ENCODE results near the gene CCDC179.
A peak's percentile ranks its signal among the peaks of the same experiment; 100 is the strongest.

The CCDC179 gene

GRCh38 chr11:22869325-22869724 is 9.1 kb upstream of the CCDC179 start:
- in situ Hi-C loops (cut with HindIII; ENCODE audit: low pct_ligation_motif_present, low sequenced_read_pairs): no loop called here
- no peak overlapping the region for H3K27ac ChIP-seq
- no peaks in the 10 kb centered on the region for H3K36me3 ChIP-seq (replicated peaks)
- TF ChIP-seq CTCF (IDR thresholded peaks at IDR 0.05; ENCODE audit: low read depth, low read length, missing control alignments): no peak
- DNase-seq: no peak
- H3K4me3 ChIP-seq (ENCODE audit: low read depth, low read length): no peak overlapping the region
- no peaks in the 10 kb centered on the region for H3K27me3 ChIP-seq (replicated peaks)

GRCh38 chr11:22859756-22860155 is 518 bp downstream of the CCDC179 start:
- no peak for TF ChIP-seq CTCF (IDR thresholded peaks at IDR 0.05; ENCODE audit: low read depth, low read length, missing control alignments)
- Histone ChIP-seq H3K27me3 (replicated peaks) (no peaks in the 10 kb centered on the region), H3K36me3 (replicated peaks) (no peaks in the 10 kb centered on the region), H3K27ac (no peak overlapping the region), H3K4me3 (ENCODE audit: low read depth, low read length) (no peak overlapping the region)
- in situ Hi-C loops (cut with HindIII; ENCODE audit: low pct_ligation_motif_present, low sequenced_read_pairs): no loop called here
- DNase-seq: no peak

- no peak for TF ChIP-seq CTCF (IDR thresholded peaks at IDR 0.05; ENCODE audit: low read depth, low read length, missing control alignments)
- in situ Hi-C loops (cut with HindIII; ENCODE audit: low pct_ligation_motif_present, low sequenced_read_pairs): no loop called here
- no peaks in the 10 kb centered on the region for H3K27me3 ChIP-seq (replicated peaks)
- no peaks in the 10 kb centered on the region for H3K36me3 ChIP-seq (replicated peaks)
- H3K4me3 ChIP-seq (ENCODE audit: low read depth, low read length): no peak overlapping the region
- no peak overlapping the region for H3K27ac ChIP-seq
- DNase-seq: no peak
These were observed 8.8 kb downstream of the CCDC179 start for GRCh38 chr11:22851477-22851876.

- TF ChIP-seq CTCF (IDR thresholded peaks at IDR 0.05; ENCODE audit: low read depth, low read length, missing control alignments): no peak
- Histone ChIP-seq H3K27me3 (replicated peaks) (no peaks in the 10 kb centered on the region), H3K4me3 (ENCODE audit: low read depth, low read length) (no peak overlapping the region), H3K27ac (no peak overlapping the region), H3K36me3 (replicated peaks) (no peaks in the 10 kb centered on the region)
- in situ Hi-C loops (cut with HindIII; ENCODE audit: low pct_ligation_motif_present, low sequenced_read_pairs): no loop called here
- DNase-seq: no peak
These were observed 13.5 kb downstream of the CCDC179 start for GRCh38 chr11:22846726-22847125.

- in situ Hi-C loops (cut with HindIII; ENCODE audit: low pct_ligation_motif_present, low sequenced_read_pairs): no loop called here
- no peaks in the 10 kb centered on the region for H3K27me3 ChIP-seq (replicated peaks)
- no peak for TF ChIP-seq CTCF (IDR thresholded peaks at IDR 0.05; ENCODE audit: low read depth, low read length, missing control alignments)
- no peak overlapping the region for H3K4me3 ChIP-seq (ENCODE audit: low read depth, low read length)
- H3K36me3 ChIP-seq (replicated peaks): no peaks in the 10 kb centered on the region
- H3K27ac ChIP-seq: no peak overlapping the region
- DNase-seq: peak; percentile 59
These were observed 27.8 kb downstream of the CCDC179 start for GRCh38 chr11:22832315-22833015.

- Histone ChIP-seq H3K27me3 (replicated peaks) (no peaks in the 10 kb centered on the region), H3K4me3 (ENCODE audit: low read depth, low read length) (peak overlapping the region; percentile 93), H3K27ac (no peak overlapping the region), H3K36me3 (replicated peaks) (no peaks in the 10 kb centered on the region)
- TF ChIP-seq CTCF (IDR thresholded peaks at IDR 0.05; ENCODE audit: low read depth, low read length, missing control alignments): no peak
- in situ Hi-C loops (cut with HindIII; ENCODE audit: low pct_ligation_motif_present, low sequenced_read_pairs): no loop called here
- no peak for DNase-seq
These were observed 30.2 kb downstream of the CCDC179 start for GRCh38 chr11:22830082-22830414.

Measured in brain microvascular endothelial cell (primary cell).